WTC11 (cell line): ENCODE results near the gene BMP2K. TPM values are rescaled to one million over a fixed set of nuclear protein-coding genes. Genes with fewer than 3 reads are reported as not detected.

Experiments used
- ATAC-seq: fragments of 200-7000 bp; cut with Tn5 transposase; 2 replicates; pipeline ENCODE4 v1.10.0; 2021; ENCODE audit warnings: mild to moderate bottlenecking, moderate library complexity
- CTCF ChIA-PET: fragments of 300-600 bp; sonication (Branson Sonifier 250); formaldehyde crosslinking; loops from one replicate; lab custom pipeline; 2021; ENCODE audit warnings: antibody characterized with exemption; lab: Charles Lee
- POLR2A ChIA-PET: fragments of 350-600 bp; sonication (Branson Sonifier 250); formaldehyde crosslinking; loops from one replicate; lab custom pipeline; 2021; ENCODE audit warnings: antibody characterized with exemption; lab: Charles Lee
- DNase-seq: peaks from one replicate; pipeline ENCODE4 v3.0.0; 2021; ENCODE audit warnings: low spot score
- H3K27ac Mint-ChIP-seq: 2 replicates; pipeline ENCODE4 v1.8.0; 2021; ENCODE audit warnings: mixed read lengths
- H3K27me3 Mint-ChIP-seq: 2 replicates; pipeline ENCODE4 v1.8.0; 2021; ENCODE audit warnings: low read depth, mild to moderate bottlenecking, moderate library complexity, mixed read lengths
- H3K36me3 Mint-ChIP-seq: 2 replicates; pipeline ENCODE4 v1.8.0; 2021; ENCODE audit warnings: mixed read lengths
- H3K4me1 Mint-ChIP-seq: 2 replicates; pipeline ENCODE4 v1.8.0; 2022; ENCODE audit warnings: mixed read lengths
- H3K4me3 Mint-ChIP-seq: 2 replicates; pipeline ENCODE4 v1.8.0; 2021; ENCODE audit warnings: mild to moderate bottlenecking, moderate library complexity, mixed read lengths
- H3K9me3 Mint-ChIP-seq: 2 replicates; pipeline ENCODE4 v1.8.0; 2021; ENCODE audit warnings: mixed read lengths
- ATF3 ChIP-seq: sonication (generic); formaldehyde crosslinking; conservative IDR thresholded peaks from 2 replicates; pipeline ENCODE4 v1.8.1; 2022; ENCODE audit warnings: mild to moderate bottlenecking, missing genetic modification reagents
- ERG ChIP-seq: fragments of 250-450 bp; sonication (Bioruptor Pico); IDR thresholded peaks from 2 replicates; pipeline ENCODE4 v1.8.0; 2021; ENCODE audit warnings: mild to moderate bottlenecking
- IRF1 ChIP-seq: sonication (generic); formaldehyde crosslinking; IDR thresholded peaks from 2 replicates; pipeline ENCODE4 v1.8.0; 2023; ENCODE audit warnings: missing genetic modification reagents
- JUN ChIP-seq: sonication (generic); formaldehyde crosslinking; IDR thresholded peaks from 2 replicates; pipeline ENCODE4 v1.8.0; 2023; ENCODE audit warnings: mild to moderate bottlenecking, missing genetic modification reagents
- MAX ChIP-seq: sonication (generic); formaldehyde crosslinking; IDR thresholded peaks from 2 replicates; pipeline ENCODE4 v1.8.0; 2022; ENCODE audit warnings: mild to moderate bottlenecking, missing genetic modification reagents
- NR3C1 ChIP-seq: sonication (generic); formaldehyde crosslinking; conservative IDR thresholded peaks from 2 replicates; pipeline ENCODE4 v1.8.1; 2023; ENCODE audit warnings: low read depth, mild to moderate bottlenecking, missing genetic modification reagents
- PRDM15 ChIP-seq: sonication (generic); formaldehyde crosslinking; IDR thresholded peaks from 2 replicates; pipeline ENCODE4 v1.8.0; 2022; ENCODE audit warnings: missing genetic modification reagents
- SP1 ChIP-seq: sonication (generic); formaldehyde crosslinking; conservative IDR thresholded peaks from 2 replicates; pipeline ENCODE4 v1.8.1; 2022; ENCODE audit warnings: missing genetic modification reagents
- TEAD4 ChIP-seq: sonication (generic); formaldehyde crosslinking; IDR thresholded peaks from 2 replicates; pipeline ENCODE4 v1.8.0; 2022; ENCODE audit warnings: mild to moderate bottlenecking, missing genetic modification reagents
- USF1 ChIP-seq: sonication (generic); formaldehyde crosslinking; IDR thresholded peaks from 2 replicates; pipeline ENCODE4 v1.8.0; 2022; ENCODE audit warnings: mild to moderate bottlenecking, missing genetic modification reagents
- USF2 ChIP-seq: sonication (generic); formaldehyde crosslinking; IDR thresholded peaks from 2 replicates; pipeline ENCODE4 v1.8.1; 2023; ENCODE audit warnings: mild to moderate bottlenecking, missing genetic modification reagents, moderate library complexity
- ZNF219 ChIP-seq: sonication (generic); formaldehyde crosslinking; IDR thresholded peaks from 2 replicates; pipeline ENCODE4 v1.8.0; 2023; ENCODE audit warnings: missing genetic modification reagents, mild to moderate bottlenecking, borderline replicate concordance
- ZNF232 ChIP-seq: sonication (generic); formaldehyde crosslinking; IDR thresholded peaks from 2 replicates; pipeline ENCODE4 v1.8.0; 2022; ENCODE audit warnings: mild to moderate bottlenecking, missing genetic modification reagents
- ZNF263 ChIP-seq: sonication (generic); formaldehyde crosslinking; IDR thresholded peaks from 2 replicates; pipeline ENCODE4 v1.8.1; 2022; ENCODE audit warnings: low read depth, mild to moderate bottlenecking, moderate library complexity, missing genetic modification reagents
- ZNF281 ChIP-seq: sonication (generic); formaldehyde crosslinking; IDR thresholded peaks from 2 replicates; pipeline ENCODE4 v1.8.0; 2023; ENCODE audit warnings: mild to moderate bottlenecking, missing genetic modification reagents
- ZNF416 ChIP-seq: fragments of 250-450 bp; sonication (Bioruptor Pico); IDR thresholded peaks from 2 replicates; pipeline ENCODE4 v1.9.0; 2021; ENCODE audit warnings: mild to moderate bottlenecking, inconsistent platforms
- ZNF532 ChIP-seq: fragments of 250-450 bp; sonication (Bioruptor Pico); IDR thresholded peaks from 2 replicates; pipeline ENCODE4 v1.9.0; 2021; ENCODE audit warnings: mild to moderate bottlenecking, borderline replicate concordance
- total RNA-seq: library from RNA; stranded (reverse); gene quantifications from 3 replicates; pipeline ENCODE4 v1.2.3, GENCODE V29; 2021

Gene BMP2K
- total RNA-seq, 1 experiment from 2014 or later: 19.9 TPM

- POLR2A ChIA-PET: no interaction called here
- no peak for TF ChIP-seq ZNF232 (CRISPR knock-in tag)
- no peak for TF ChIP-seq SP1
- TF ChIP-seq, all 79 proteins: peak for 0
- ATAC-seq: no peak
- Mint-ChIP-seq H3K4me3 (no peak overlapping the region), H3K27me3 (no peaks in the 10 kb centered on the region), H3K4me1 (no peaks in the 10 kb centered on the region), H3K9me3 (no peaks in the 10 kb centered on the region), H3K27ac (no peak overlapping the region), H3K36me3 (peaks cover 17% of the 10 kb centered on the region)
- CTCF ChIA-PET: interaction anchor here (1.4 kb wide), 1 partner anchor 310 kb away, joined by 3 read pairs; no protein-coding TSS in a partner anchor
- no peak for DNase-seq
These were observed 146.1 kb downstream of the BMP2K start for GRCh38 chr4:78922207-78922606.

GRCh38 chr4:78923464-78924312, 147.5 kb downstream of the BMP2K start:
- DNase-seq (no peak), ATAC-seq (no peak)
- H3K27me3 Mint-ChIP-seq: no peaks in the 10 kb centered on the region
- H3K36me3 Mint-ChIP-seq: peaks cover 20% of the 10 kb centered on the region
- ChIA-PET CTCF (interaction anchor here (1.4 kb wide), 1 partner anchor 311 kb away, joined by 3 read pairs; no protein-coding TSS in a partner anchor), POLR2A (no interaction called here)
- H3K27ac Mint-ChIP-seq: no peak overlapping the region
- H3K4me3 Mint-ChIP-seq: no peak overlapping the region
- H3K9me3 Mint-ChIP-seq: no peaks in the 10 kb centered on the region
- no peaks in the 10 kb centered on the region for H3K4me1 Mint-ChIP-seq
- TF ChIP-seq ZNF263 (CRISPR knock-in tag) (no peak), ATF3 (CRISPR knock-in tag) (no peak), PRDM15 (no peak), ERG (CRISPR knock-in tag) (no peak), ZNF219 (CRISPR knock-in tag) (no peak), USF1 (no peak), ZNF532 (CRISPR knock-in tag) (no peak), JUN (CRISPR knock-in tag) (no peak), ZNF281 (no peak), ZNF416 (no peak), IRF1 (no peak), MAX (CRISPR knock-in tag) (no peak), TEAD4 (CRISPR knock-in tag) (no peak), USF2 (CRISPR knock-in tag) (no peak), NR3C1 (CRISPR knock-in tag) (no peak)
